ENCODE data around the gene SETD2.

DNA sequence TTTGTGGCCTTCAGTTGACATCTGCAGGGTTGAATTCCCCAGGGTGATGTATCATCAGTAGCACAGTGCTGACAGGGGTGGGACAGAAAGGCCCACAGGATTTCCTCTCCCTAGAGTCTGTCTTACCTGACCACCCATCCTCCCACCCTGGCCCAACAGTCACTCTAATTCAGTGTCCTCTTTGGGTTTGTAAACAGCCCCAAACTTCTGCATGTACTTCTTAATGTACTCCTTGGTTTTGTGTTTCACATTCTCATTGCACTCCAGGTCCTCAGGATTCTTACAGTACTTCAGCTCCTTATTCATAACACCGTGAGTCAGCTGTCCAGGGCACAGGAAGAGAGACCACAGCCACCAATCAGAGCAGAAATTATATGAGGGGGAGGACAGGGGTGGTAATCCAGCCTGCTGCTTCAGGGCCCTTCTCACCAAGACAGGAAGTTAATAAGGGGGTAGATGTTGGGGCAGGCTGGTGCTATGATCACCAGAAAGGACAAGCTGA, 146.9 kb downstream of the SETD2 start:
- no peak for TF ChIP-seq CTCF (IDR thresholded peaks at IDR 0.05)
- TF ChIP-seq POLR2AphosphoS5 (IDR thresholded peaks at IDR 0.05), result no peak
- TF ChIP-seq POLR2A (IDR thresholded peaks at IDR 0.05), result no peak
